Heart left ventricle (tissue), 13 donors: ENCODE results near the gene CLSTN3.

Source experiments
- POLR2A ChIP-seq, 2 donors: fragments of 450-650 bp; IDR thresholded peaks; one replicate each; pipeline ENCODE4 v1.6.1; 2017; ENCODE audit warnings: antibody characterized with exemption in 2 of 2, mild to moderate bottlenecking in 2 of 2, moderate library complexity in 2 of 2
- TF ChIP-seq, protein P1 (sequence below), 12 donors: fragments of 200-600 bp; sonication (generic) in 4 of 12; IDR thresholded peaks; one replicate each; pipeline versions ENCODE4 v1.5.0 to v1.8.0; 2018 to 2022; ENCODE audit warnings: antibody characterized with exemption in 12 of 12, mild to moderate bottlenecking in 5 of 12
- donor health status: ischemic (EF 13 %, LVEDD 7.1; RV severe dilation, severe dysfunction).
- donor health status: DM: no; HTN: yes; CAD: no.
- donor health status: DM: no; HTN: no; CAD: no.
- donor health status: ischemic (EF 25% LVEDD 6.9; RV normal size, moderate dysfunction).
- donor health status: ischemic (EF 25% LVEDD 5.7; RV mildly dilated, moderate dysfunction).
- donor health status: ischemic (EF 35%, LVEDD 5.7; RV mildly dilated, moderate dysfunction).
- donor health status: nonischemic (EF 11% LVEDD 7.7; RV severe dilation, severe dysfunction).
- donor health status: DM: yes; HTN: yes; CAD: no.
- donor health status: PGD.
- donor health status: ischemic (EF 29% LVEDD 5.4; RV normal size, mild dysfunction).
- donor health status: nonischemic (EF 23%, LVEDD 6.1; RV moderate dilation, normal function).

DNA sequence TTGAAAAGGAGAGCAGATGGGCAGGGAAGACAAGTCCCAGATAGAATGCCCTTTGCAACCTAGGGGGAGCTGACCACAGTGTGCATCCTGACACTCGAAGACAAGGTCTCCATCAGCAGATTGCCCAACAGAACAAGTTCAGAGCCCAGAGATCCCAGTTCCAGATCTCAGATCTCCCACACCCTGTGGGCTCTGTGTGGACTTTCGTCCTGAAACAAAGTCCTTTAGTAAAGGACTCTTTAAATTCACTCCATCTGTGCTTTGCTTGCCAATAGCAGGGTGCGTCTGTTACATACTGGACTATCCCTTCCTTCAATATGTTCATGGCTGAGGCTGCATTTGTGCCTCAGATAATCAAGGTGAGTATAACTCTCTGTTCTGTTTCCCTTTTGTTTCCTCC lies 12.5 kb upstream of the CLSTN3 start:
- TF ChIP-seq, protein P1, sequence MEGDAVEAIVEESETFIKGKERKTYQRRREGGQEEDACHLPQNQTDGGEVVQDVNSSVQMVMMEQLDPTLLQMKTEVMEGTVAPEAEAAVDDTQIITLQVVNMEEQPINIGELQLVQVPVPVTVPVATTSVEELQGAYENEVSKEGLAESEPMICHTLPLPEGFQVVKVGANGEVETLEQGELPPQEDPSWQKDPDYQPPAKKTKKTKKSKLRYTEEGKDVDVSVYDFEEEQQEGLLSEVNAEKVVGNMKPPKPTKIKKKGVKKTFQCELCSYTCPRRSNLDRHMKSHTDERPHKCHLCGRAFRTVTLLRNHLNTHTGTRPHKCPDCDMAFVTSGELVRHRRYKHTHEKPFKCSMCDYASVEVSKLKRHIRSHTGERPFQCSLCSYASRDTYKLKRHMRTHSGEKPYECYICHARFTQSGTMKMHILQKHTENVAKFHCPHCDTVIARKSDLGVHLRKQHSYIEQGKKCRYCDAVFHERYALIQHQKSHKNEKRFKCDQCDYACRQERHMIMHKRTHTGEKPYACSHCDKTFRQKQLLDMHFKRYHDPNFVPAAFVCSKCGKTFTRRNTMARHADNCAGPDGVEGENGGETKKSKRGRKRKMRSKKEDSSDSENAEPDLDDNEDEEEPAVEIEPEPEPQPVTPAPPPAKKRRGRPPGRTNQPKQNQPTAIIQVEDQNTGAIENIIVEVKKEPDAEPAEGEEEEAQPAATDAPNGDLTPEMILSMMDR (IDR thresholded peaks at IDR 0.05), result no peak
- no peak for TF ChIP-seq POLR2A (IDR thresholded peaks at IDR 0.05)
